Measurements from ENCODE around the gene RHBDD3.

Gene RHBDD3

DNA sequence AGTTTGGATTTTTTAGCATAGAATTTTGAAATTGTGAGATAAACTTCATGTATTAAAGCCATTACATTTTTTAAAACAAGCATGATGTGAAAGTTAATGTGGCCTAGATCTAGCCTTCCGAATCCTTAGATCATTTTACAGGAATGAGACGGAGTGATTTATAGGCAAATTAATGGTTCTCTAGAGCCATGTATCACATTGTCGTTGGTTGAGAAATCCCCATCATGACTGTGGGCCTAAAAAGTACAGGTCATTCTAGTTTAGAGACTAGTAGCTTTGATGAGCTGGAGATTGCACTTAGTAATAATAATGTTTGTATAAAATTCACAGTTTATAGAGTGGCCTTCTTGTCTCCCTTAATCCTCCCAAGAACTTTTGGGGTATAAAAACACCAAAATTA lies 7.4 kb upstream of the RHBDD3 start:
- H3K9me3 ChIP-seq (ENCODE audit: insufficient read depth, low read depth, low read length) = no peaks in the 10 kb centered on the region
- WGBS (ENCODE audit: extremely low coverage, insufficient coverage, insufficient read length) = no CpG with 5 or more reads among the region's 3 CpGs
- no peak overlapping the region for H2BK5ac ChIP-seq (ENCODE audit: low read depth, low read length, poor library complexity)
- H3K79me2 ChIP-seq (ENCODE audit: control insufficient read depth, insufficient read depth, low read length, poor library complexity) = peaks cover 8% of the 10 kb centered on the region
- H3K79me1 ChIP-seq (ENCODE audit: low read length) = no peaks in the 10 kb centered on the region
- peaks cover 0 to 3% of the 10 kb centered on the region in 2 experiments for H3K4me1 ChIP-seq (ENCODE audit: control insufficient read depth in 1 of 2, insufficient read depth in 2 of 2, low read length in 2 of 2)
- no peak overlapping the region for H2BK120ac ChIP-seq (ENCODE audit: insufficient read depth, low read length, poor library complexity)
- H3K27ac ChIP-seq (ENCODE audit: low read depth, low read length) = no peak overlapping the region
- no peak overlapping the region for H4K8ac ChIP-seq (ENCODE audit: low read depth, low read length)
- H3K9ac ChIP-seq (ENCODE audit: low read length) = no peak overlapping the region
- no peak overlapping the region for H3K4me3 ChIP-seq (ENCODE audit: low read depth, low read length)
- H4K91ac ChIP-seq (ENCODE audit: low read depth, low read length) = no peak overlapping the region
- no peak overlapping the region for H3K14ac ChIP-seq (ENCODE audit: low read length)
- H3K18ac ChIP-seq (ENCODE audit: low read length) = no peak overlapping the region
- H2AK5ac ChIP-seq (ENCODE audit: low read length) = no peak overlapping the region
- no peak overlapping the region for H3K23ac ChIP-seq (ENCODE audit: low read length)
- H2AFZ ChIP-seq (ENCODE audit: insufficient read depth, low read length, poor library complexity) = no peak overlapping the region
- peaks cover 22 to 42% of the 10 kb centered on the region in 2 experiments for H3K36me3 ChIP-seq (ENCODE audit: control insufficient read depth in 1 of 2, insufficient read depth in 2 of 2, low read length in 2 of 2)
- no peaks in the 10 kb centered on the region for H3K27me3 ChIP-seq (ENCODE audit: insufficient read depth, low read length)
- DNase-seq = no peak
- no peak overlapping the region for H3K4ac ChIP-seq (ENCODE audit: low read depth, low read length)
- H3K4me2 ChIP-seq (ENCODE audit: low read length) = no peak overlapping the region
- H4K12ac ChIP-seq (ENCODE audit: low read depth, low read length) = no peak overlapping the region
- no peak overlapping the region for H2BK12ac ChIP-seq (ENCODE audit: low read length)

DNA sequence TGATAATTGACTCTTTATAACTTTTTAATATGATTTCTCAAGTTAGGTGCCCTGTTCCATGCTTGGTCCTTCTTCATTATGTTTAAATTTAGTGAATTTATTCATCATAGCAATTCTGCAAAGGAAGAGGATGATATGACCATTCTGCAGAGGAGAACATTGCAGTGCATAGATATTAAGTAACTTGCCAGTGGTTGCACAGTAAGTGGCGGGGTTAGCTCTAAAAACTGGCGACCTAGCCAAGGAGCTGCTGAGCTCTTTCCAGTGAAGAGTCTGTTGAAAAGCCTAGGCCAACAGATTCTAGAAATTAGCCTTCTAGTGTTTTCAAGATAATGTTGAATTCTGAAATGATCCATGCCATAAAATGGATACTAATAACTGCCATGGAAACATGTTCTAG lies 4.8 kb upstream of the RHBDD3 start:
- Histone ChIP-seq H3K79me1 (ENCODE audit: low read length) (peaks cover 14% of the 10 kb centered on the region), H3K4ac (ENCODE audit: low read depth, low read length) (peak overlapping the region; percentile 96), H3K27me3 (ENCODE audit: insufficient read depth, low read length) (no peaks in the 10 kb centered on the region), H4K12ac (ENCODE audit: low read depth, low read length) (no peak overlapping the region), H3K9me3 (ENCODE audit: insufficient read depth, low read depth, low read length) (no peaks in the 10 kb centered on the region), H2BK120ac (ENCODE audit: insufficient read depth, low read length, poor library complexity) (no peak overlapping the region), H2AK5ac (ENCODE audit: low read length) (no peak overlapping the region), H3K23ac (ENCODE audit: low read length) (no peak overlapping the region), H3K4me3 (ENCODE audit: low read depth, low read length) (no peak overlapping the region), H3K36me3 (ENCODE audit: control insufficient read depth in 1 of 2, insufficient read depth in 2 of 2, low read length in 2 of 2) (peaks cover 10 to 22% of the 10 kb centered on the region in 2 experiments), H3K4me2 (ENCODE audit: low read length) (no peak overlapping the region), H2AFZ (ENCODE audit: insufficient read depth, low read length, poor library complexity) (no peak overlapping the region), H4K8ac (ENCODE audit: low read depth, low read length) (no peak overlapping the region), H3K18ac (ENCODE audit: low read length) (no peak overlapping the region), H3K27ac (ENCODE audit: low read depth, low read length) (no peak overlapping the region), H3K79me2 (ENCODE audit: control insufficient read depth, insufficient read depth, low read length, poor library complexity) (peaks cover 29% of the 10 kb centered on the region), H3K4me1 (ENCODE audit: control insufficient read depth in 1 of 2, insufficient read depth in 2 of 2, low read length in 2 of 2) (peaks cover 0 to 6% of the 10 kb centered on the region in 2 experiments), H3K9ac (ENCODE audit: low read length) (no peak overlapping the region), H4K91ac (ENCODE audit: low read depth, low read length) (no peak overlapping the region), H3K14ac (ENCODE audit: low read length) (no peak overlapping the region), H2BK12ac (ENCODE audit: low read length) (no peak overlapping the region), H2BK5ac (ENCODE audit: low read depth, low read length, poor library complexity) (no peak overlapping the region)
- DNase-seq = no peak
- WGBS (ENCODE audit: extremely low coverage, insufficient coverage, insufficient read length) = no CpG with 5 or more reads among the region's 2 CpGs

DNA sequence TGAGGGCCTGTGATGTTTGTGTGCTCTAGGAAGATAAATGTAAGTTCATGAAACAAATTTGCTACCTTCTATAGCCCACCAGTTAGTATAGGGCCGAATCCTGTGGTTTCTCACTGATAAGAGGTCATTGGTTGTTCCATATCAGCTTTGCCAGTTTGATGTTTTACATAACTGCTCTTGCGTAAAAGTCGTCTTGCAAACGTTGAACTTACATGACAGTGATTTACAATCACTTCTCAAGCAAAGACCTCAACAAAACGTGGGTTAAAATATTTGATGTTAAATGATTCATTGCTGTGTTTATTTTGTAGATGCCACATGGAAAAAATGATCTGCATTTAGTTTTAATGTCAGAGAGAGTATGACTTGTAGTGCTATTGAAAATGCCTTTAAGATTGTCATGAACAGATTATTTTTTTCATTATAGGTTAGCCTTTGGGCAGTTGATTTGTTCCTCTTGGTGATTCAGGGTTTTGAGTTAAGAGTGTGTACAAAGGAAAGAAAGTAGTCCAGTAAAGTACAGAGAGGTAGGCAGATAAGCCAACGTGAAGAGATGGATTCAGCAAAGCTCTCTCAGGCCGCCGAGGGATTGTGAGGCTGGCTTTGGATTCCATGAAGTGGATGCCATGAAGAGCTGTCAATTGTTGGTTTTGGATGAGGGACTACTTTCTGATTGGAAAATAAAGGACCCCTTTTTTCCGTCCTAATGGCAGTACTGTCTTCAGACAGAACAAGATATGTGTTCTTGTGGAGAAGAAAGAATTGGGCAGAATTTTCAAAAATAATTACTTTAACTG lies 2.9 kb upstream of the RHBDD3 start:
- Histone ChIP-seq H3K9me3 (ENCODE audit: insufficient read depth, low read depth, low read length) (no peaks in the 10 kb centered on the region), H3K27me3 (ENCODE audit: insufficient read depth, low read length) (no peaks in the 10 kb centered on the region), H3K4me2 (ENCODE audit: low read length) (peak overlapping the region; percentile 97), H3K79me1 (ENCODE audit: low read length) (peaks cover 22% of the 10 kb centered on the region), H3K23ac (ENCODE audit: low read length) (no peak overlapping the region), H4K91ac (ENCODE audit: low read depth, low read length) (no peak overlapping the region), H2AFZ (ENCODE audit: insufficient read depth, low read length, poor library complexity) (no peak overlapping the region), H3K27ac (ENCODE audit: low read depth, low read length) (no peak overlapping the region), H3K4ac (ENCODE audit: low read depth, low read length) (peak overlapping the region; percentile 100), H2BK5ac (ENCODE audit: low read depth, low read length, poor library complexity) (no peak overlapping the region), H3K79me2 (ENCODE audit: control insufficient read depth, insufficient read depth, low read length, poor library complexity) (peaks cover 37% of the 10 kb centered on the region), H3K36me3 (ENCODE audit: control insufficient read depth in 1 of 2, insufficient read depth in 2 of 2, low read length in 2 of 2) (peaks cover 6 to 16% of the 10 kb centered on the region in 2 experiments), H3K14ac (ENCODE audit: low read length) (no peak overlapping the region), H2AK5ac (ENCODE audit: low read length) (no peak overlapping the region), H3K4me3 (ENCODE audit: low read depth, low read length) (no peak overlapping the region), H4K8ac (ENCODE audit: low read depth, low read length) (no peak overlapping the region), H3K4me1 (ENCODE audit: control insufficient read depth in 1 of 2, insufficient read depth in 2 of 2, low read length in 2 of 2) (peaks cover 9 to 15% of the 10 kb centered on the region in 2 experiments), H3K18ac (ENCODE audit: low read length) (no peak overlapping the region), H2BK120ac (ENCODE audit: insufficient read depth, low read length, poor library complexity) (no peak overlapping the region), H4K12ac (ENCODE audit: low read depth, low read length) (no peak overlapping the region), H3K9ac (ENCODE audit: low read length) (no peak overlapping the region), H2BK12ac (ENCODE audit: low read length) (no peak overlapping the region)
- no CpG with 5 or more reads among the region's 9 CpGs for WGBS (ENCODE audit: extremely low coverage, insufficient coverage, insufficient read length)
- DNase-seq = peak in 1 of 2 donors; percentile 29

DNA sequence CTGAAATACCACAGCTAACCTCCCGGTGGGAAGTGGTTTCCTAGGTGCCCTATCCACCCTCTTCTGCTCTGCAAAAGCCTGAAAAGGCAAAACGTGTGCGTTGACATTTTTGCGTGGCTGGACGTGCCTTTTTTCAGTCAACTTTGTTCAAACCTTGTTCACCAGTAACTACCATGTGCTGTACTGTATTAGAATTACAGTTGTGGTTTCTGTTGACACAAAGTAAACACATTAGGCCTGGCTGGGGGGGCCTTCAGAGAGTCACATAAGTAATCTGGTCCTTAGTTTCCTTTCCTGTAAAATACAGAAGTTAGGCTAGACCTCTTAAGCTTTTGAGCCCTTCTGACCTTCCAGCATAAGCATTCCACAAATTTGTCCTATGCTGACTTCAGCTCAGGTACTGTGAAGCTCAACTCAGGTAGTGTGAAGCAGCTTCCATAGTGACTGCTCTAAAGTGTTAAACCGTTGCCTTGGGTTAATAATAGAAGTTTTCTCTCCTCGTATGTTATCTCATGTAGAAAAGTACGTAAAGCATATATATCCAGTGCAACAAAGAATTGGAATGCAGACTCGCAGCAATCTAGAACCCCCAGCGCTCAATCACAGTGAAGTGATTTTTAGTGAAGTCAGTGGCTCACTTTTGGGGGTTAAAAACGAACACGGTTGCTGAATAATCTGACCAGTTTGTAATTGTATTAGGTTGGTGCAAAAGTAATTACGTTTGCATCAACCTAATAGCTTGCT lies 2.1 kb upstream of the RHBDD3 start:
- Histone ChIP-seq H3K14ac (ENCODE audit: low read length) (no peak overlapping the region), H3K9me3 (ENCODE audit: insufficient read depth, low read depth, low read length) (no peaks in the 10 kb centered on the region), H4K8ac (ENCODE audit: low read depth, low read length) (no peak overlapping the region), H3K36me3 (ENCODE audit: control insufficient read depth in 1 of 2, insufficient read depth in 2 of 2, low read length in 2 of 2) (peaks cover 13 to 19% of the 10 kb centered on the region in 2 experiments), H3K4me2 (ENCODE audit: low read length) (peak overlapping the region; percentile 97), H3K27ac (ENCODE audit: low read depth, low read length) (no peak overlapping the region), H3K4me3 (ENCODE audit: low read depth, low read length) (peak overlapping the region; percentile 90), H3K79me1 (ENCODE audit: low read length) (peaks cover 22% of the 10 kb centered on the region), H3K79me2 (ENCODE audit: control insufficient read depth, insufficient read depth, low read length, poor library complexity) (peaks cover 37% of the 10 kb centered on the region), H2BK12ac (ENCODE audit: low read length) (no peak overlapping the region), H2BK5ac (ENCODE audit: low read depth, low read length, poor library complexity) (no peak overlapping the region), H3K27me3 (ENCODE audit: insufficient read depth, low read length) (no peaks in the 10 kb centered on the region), H2AK5ac (ENCODE audit: low read length) (no peak overlapping the region), H3K4me1 (ENCODE audit: control insufficient read depth in 1 of 2, insufficient read depth in 2 of 2, low read length in 2 of 2) (peaks cover 9 to 15% of the 10 kb centered on the region in 2 experiments), H3K23ac (ENCODE audit: low read length) (no peak overlapping the region), H2BK120ac (ENCODE audit: insufficient read depth, low read length, poor library complexity) (no peak overlapping the region), H4K91ac (ENCODE audit: low read depth, low read length) (no peak overlapping the region), H3K9ac (ENCODE audit: low read length) (peak overlapping the region; percentile 94), H3K18ac (ENCODE audit: low read length) (no peak overlapping the region), H2AFZ (ENCODE audit: insufficient read depth, low read length, poor library complexity) (no peak overlapping the region), H3K4ac (ENCODE audit: low read depth, low read length) (peak overlapping the region; percentile 100), H4K12ac (ENCODE audit: low read depth, low read length) (no peak overlapping the region)
- DNase-seq = peak in 1 of 2 donors; percentile 24
- WGBS (ENCODE audit: extremely low coverage, insufficient coverage, insufficient read length) = no CpG with 5 or more reads among the region's 13 CpGs

Data from trophoblast cell (in vitro differentiated cells and primary cell).